WTC11 (cell line): Measurements from ENCODE around the gene TPT1. TPM values are rescaled to one million over a fixed set of nuclear protein-coding genes. Genes with fewer than 3 reads are reported as not detected.

Experiments used
- ATAC-seq: fragments of 200-7000 bp; cut with Tn5 transposase; 2 replicates; pipeline ENCODE4 v1.10.0; 2021; ENCODE audit warnings: mild to moderate bottlenecking, moderate library complexity
- CTCF ChIA-PET: fragments of 300-600 bp; sonication (Branson Sonifier 250); formaldehyde crosslinking; loops from one replicate; lab custom pipeline; 2021; ENCODE audit warnings: antibody characterized with exemption; lab: Charles Lee
- POLR2A ChIA-PET: fragments of 350-600 bp; sonication (Branson Sonifier 250); formaldehyde crosslinking; loops from one replicate; lab custom pipeline; 2021; ENCODE audit warnings: antibody characterized with exemption; lab: Charles Lee
- DNase-seq: peaks from one replicate; pipeline ENCODE4 v3.0.0; 2021; ENCODE audit warnings: low spot score
- H3K27ac Mint-ChIP-seq: 2 replicates; pipeline ENCODE4 v1.8.0; 2021; ENCODE audit warnings: mixed read lengths
- H3K27me3 Mint-ChIP-seq: 2 replicates; pipeline ENCODE4 v1.8.0; 2021; ENCODE audit warnings: low read depth, mild to moderate bottlenecking, moderate library complexity, mixed read lengths
- H3K36me3 Mint-ChIP-seq: 2 replicates; pipeline ENCODE4 v1.8.0; 2021; ENCODE audit warnings: mixed read lengths
- H3K4me1 Mint-ChIP-seq: 2 replicates; pipeline ENCODE4 v1.8.0; 2022; ENCODE audit warnings: mixed read lengths
- H3K4me3 Mint-ChIP-seq: 2 replicates; pipeline ENCODE4 v1.8.0; 2021; ENCODE audit warnings: mild to moderate bottlenecking, moderate library complexity, mixed read lengths
- H3K9me3 Mint-ChIP-seq: 2 replicates; pipeline ENCODE4 v1.8.0; 2021; ENCODE audit warnings: mixed read lengths
- ETV6 ChIP-seq: sonication (generic); formaldehyde crosslinking; IDR thresholded peaks from 2 replicates; pipeline ENCODE4 v1.8.1; 2022; ENCODE audit warnings: mild to moderate bottlenecking, missing genetic modification reagents
- FOXP1 ChIP-seq: sonication (generic); formaldehyde crosslinking; IDR thresholded peaks from 2 replicates; pipeline ENCODE4 v1.8.0; 2022; ENCODE audit warnings: missing genetic modification reagents, mild to moderate bottlenecking, moderate library complexity, borderline replicate concordance
- GTF2I ChIP-seq: fragments of 250-450 bp; sonication (Bioruptor Pico); conservative IDR thresholded peaks from 2 replicates; pipeline ENCODE4 v1.4.0; 2021; ENCODE audit warnings: mild to moderate bottlenecking
- JAZF1 ChIP-seq: fragments of 250-450 bp; sonication (Bioruptor Pico); IDR thresholded peaks from 2 replicates; pipeline ENCODE4 v1.9.0; 2021; ENCODE audit warnings: moderate library complexity, mild to moderate bottlenecking, inconsistent platforms
- NFYB ChIP-seq: sonication (generic); formaldehyde crosslinking; conservative IDR thresholded peaks from 2 replicates; pipeline ENCODE4 v1.8.0; 2022; ENCODE audit warnings: low read depth, missing genetic modification reagents
- NR3C1 ChIP-seq: sonication (generic); formaldehyde crosslinking; conservative IDR thresholded peaks from 2 replicates; pipeline ENCODE4 v1.8.1; 2023; ENCODE audit warnings: low read depth, mild to moderate bottlenecking, missing genetic modification reagents
- PRRX2 ChIP-seq: fragments of 250-450 bp; sonication (Bioruptor Pico); IDR thresholded peaks from 2 replicates; pipeline ENCODE4 v1.8.0; 2021; ENCODE audit warnings: mild to moderate bottlenecking
- SP1 ChIP-seq: sonication (generic); formaldehyde crosslinking; conservative IDR thresholded peaks from 2 replicates; pipeline ENCODE4 v1.8.1; 2022; ENCODE audit warnings: missing genetic modification reagents
- ZNF232 ChIP-seq: sonication (generic); formaldehyde crosslinking; IDR thresholded peaks from 2 replicates; pipeline ENCODE4 v1.8.0; 2022; ENCODE audit warnings: mild to moderate bottlenecking, missing genetic modification reagents
- ZNF263 ChIP-seq: sonication (generic); formaldehyde crosslinking; IDR thresholded peaks from 2 replicates; pipeline ENCODE4 v1.8.1; 2022; ENCODE audit warnings: low read depth, mild to moderate bottlenecking, moderate library complexity, missing genetic modification reagents
- ZNF671 ChIP-seq: fragments of 250-450 bp; sonication (Bioruptor Pico); IDR thresholded peaks from 2 replicates; pipeline ENCODE4 v1.8.0; 2021; ENCODE audit warnings: mild to moderate bottlenecking
- total RNA-seq: library from RNA; stranded (reverse); gene quantifications from 3 replicates; pipeline ENCODE4 v1.2.3, GENCODE V29; 2021
- TF ChIP-seq, protein P1 (sequence below): sonication (generic); formaldehyde crosslinking; IDR thresholded peaks from 2 replicates; pipeline ENCODE4 v1.8.0; 2023; ENCODE audit warnings: missing genetic modification reagents, mild to moderate bottlenecking, borderline replicate concordance
- TF ChIP-seq, protein P2 (sequence below): fragments of 250-450 bp; sonication (Bioruptor Pico); IDR thresholded peaks from 2 replicates; pipeline ENCODE4 v1.8.0; 2021; ENCODE audit warnings: mild to moderate bottlenecking
- TF ChIP-seq, protein P3 (sequence below): sonication (generic); formaldehyde crosslinking; IDR thresholded peaks from 2 replicates; pipeline ENCODE4 v1.8.1; 2022; ENCODE audit warnings: mild to moderate bottlenecking, moderate library complexity, missing genetic modification reagents
- TF ChIP-seq, protein P4 (sequence below): sonication (generic); formaldehyde crosslinking; IDR thresholded peaks from 2 replicates; pipeline ENCODE4 v1.8.0; 2022; ENCODE audit warnings: missing genetic modification reagents

Gene TPT1
- total RNA-seq, 1 experiment from 2014 or later: 1,861 TPM

DNA sequence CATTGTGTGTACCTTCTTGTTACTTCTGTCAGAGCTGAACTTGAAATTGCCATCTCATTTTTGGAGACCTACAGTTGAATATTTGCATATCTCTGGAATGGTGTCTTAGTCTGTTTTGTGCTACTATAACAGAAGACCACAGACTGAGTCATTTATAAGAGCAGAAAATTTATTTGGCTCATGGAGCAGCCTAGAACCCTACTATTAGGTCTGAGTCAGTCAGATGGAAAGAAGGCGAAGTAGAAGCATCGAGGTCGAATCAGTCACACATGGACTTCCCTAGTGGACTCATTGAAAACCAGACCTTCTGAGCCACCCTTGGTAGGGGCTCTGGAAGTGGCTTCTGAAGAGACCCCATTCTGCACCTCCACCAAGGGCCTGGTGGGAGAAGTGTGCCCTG is 33.9 kb upstream of the TPT1 start:
- TF ChIP-seq ZNF263 (CRISPR knock-in tag) (no peak), JAZF1 (no peak), ZNF232 (CRISPR knock-in tag) (no peak), NFYB (CRISPR knock-in tag) (no peak), SP1 (CRISPR knock-in tag) (no peak)
- TF ChIP-seq, protein P1, sequence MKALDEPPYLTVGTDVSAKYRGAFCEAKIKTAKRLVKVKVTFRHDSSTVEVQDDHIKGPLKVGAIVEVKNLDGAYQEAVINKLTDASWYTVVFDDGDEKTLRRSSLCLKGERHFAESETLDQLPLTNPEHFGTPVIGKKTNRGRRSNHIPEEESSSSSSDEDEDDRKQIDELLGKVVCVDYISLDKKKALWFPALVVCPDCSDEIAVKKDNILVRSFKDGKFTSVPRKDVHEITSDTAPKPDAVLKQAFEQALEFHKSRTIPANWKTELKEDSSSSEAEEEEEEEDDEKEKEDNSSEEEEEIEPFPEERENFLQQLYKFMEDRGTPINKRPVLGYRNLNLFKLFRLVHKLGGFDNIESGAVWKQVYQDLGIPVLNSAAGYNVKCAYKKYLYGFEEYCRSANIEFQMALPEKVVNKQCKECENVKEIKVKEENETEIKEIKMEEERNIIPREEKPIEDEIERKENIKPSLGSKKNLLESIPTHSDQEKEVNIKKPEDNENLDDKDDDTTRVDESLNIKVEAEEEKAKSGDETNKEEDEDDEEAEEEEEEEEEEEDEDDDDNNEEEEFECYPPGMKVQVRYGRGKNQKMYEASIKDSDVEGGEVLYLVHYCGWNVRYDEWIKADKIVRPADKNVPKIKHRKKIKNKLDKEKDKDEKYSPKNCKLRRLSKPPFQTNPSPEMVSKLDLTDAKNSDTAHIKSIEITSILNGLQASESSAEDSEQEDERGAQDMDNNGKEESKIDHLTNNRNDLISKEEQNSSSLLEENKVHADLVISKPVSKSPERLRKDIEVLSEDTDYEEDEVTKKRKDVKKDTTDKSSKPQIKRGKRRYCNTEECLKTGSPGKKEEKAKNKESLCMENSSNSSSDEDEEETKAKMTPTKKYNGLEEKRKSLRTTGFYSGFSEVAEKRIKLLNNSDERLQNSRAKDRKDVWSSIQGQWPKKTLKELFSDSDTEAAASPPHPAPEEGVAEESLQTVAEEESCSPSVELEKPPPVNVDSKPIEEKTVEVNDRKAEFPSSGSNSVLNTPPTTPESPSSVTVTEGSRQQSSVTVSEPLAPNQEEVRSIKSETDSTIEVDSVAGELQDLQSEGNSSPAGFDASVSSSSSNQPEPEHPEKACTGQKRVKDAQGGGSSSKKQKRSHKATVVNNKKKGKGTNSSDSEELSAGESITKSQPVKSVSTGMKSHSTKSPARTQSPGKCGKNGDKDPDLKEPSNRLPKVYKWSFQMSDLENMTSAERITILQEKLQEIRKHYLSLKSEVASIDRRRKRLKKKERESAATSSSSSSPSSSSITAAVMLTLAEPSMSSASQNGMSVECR (CRISPR knock-in tag): no peak
- no peaks in the 10 kb centered on the region for H3K27me3 Mint-ChIP-seq
- no peaks in the 10 kb centered on the region for H3K9me3 Mint-ChIP-seq
- H3K4me3 Mint-ChIP-seq: no peak overlapping the region
- H3K36me3 Mint-ChIP-seq: no peaks in the 10 kb centered on the region
- no peak overlapping the region for H3K27ac Mint-ChIP-seq
- CTCF ChIA-PET: no interaction called here
- POLR2A ChIA-PET: no interaction called here
- H3K4me1 Mint-ChIP-seq: peaks cover 13% of the 10 kb centered on the region
- DNase-seq (no peak), ATAC-seq (no peak)

DNA sequence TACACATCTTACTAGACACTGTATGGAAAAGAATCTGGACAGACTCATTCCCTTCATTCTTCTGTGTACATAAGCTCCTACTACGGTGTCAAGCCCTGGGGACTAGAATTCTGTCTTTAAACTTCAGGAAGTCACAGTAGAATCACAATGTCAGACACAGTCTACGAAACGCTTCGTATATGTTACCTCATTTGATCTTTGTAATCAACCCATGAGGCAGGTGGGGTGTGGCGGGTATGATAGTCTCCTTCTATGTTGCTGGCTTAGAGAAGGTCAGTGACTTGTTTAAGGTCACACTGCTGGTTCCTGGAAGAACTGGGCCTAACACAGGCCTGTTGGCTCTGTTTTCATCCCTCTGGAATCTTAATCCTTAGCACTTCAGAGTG is 32.2 kb upstream of the TPT1 start:
- Mint-ChIP-seq H3K36me3 (no peaks in the 10 kb centered on the region), H3K27ac (no peak overlapping the region), H3K4me3 (no peak overlapping the region), H3K9me3 (no peaks in the 10 kb centered on the region), H3K27me3 (no peaks in the 10 kb centered on the region), H3K4me1 (peaks cover 22% of the 10 kb centered on the region)
- ChIA-PET POLR2A (no interaction called here), CTCF (interaction anchor here (1.5 kb wide), 1 partner anchor 249 kb away, joined by 3 read pairs; no protein-coding TSS in a partner anchor)
- DNase-seq (no peak), ATAC-seq (no peak)
- TF ChIP-seq PRRX2 (no peak), ZNF671 (CRISPR knock-in tag) (no peak), FOXP1 (no peak), GTF2I (CRISPR knock-in tag) (no peak)
- TF ChIP-seq, protein P2, sequence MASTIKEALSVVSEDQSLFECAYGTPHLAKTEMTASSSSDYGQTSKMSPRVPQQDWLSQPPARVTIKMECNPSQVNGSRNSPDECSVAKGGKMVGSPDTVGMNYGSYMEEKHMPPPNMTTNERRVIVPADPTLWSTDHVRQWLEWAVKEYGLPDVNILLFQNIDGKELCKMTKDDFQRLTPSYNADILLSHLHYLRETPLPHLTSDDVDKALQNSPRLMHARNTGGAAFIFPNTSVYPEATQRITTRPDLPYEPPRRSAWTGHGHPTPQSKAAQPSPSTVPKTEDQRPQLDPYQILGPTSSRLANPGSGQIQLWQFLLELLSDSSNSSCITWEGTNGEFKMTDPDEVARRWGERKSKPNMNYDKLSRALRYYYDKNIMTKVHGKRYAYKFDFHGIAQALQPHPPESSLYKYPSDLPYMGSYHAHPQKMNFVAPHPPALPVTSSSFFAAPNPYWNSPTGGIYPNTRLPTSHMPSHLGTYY: no peak
- TF ChIP-seq, protein P3, sequence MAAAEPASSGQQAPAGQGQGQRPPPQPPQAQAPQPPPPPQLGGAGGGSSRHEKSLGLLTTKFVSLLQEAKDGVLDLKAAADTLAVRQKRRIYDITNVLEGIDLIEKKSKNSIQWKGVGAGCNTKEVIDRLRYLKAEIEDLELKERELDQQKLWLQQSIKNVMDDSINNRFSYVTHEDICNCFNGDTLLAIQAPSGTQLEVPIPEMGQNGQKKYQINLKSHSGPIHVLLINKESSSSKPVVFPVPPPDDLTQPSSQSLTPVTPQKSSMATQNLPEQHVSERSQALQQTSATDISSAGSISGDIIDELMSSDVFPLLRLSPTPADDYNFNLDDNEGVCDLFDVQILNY: no peak

DNA sequence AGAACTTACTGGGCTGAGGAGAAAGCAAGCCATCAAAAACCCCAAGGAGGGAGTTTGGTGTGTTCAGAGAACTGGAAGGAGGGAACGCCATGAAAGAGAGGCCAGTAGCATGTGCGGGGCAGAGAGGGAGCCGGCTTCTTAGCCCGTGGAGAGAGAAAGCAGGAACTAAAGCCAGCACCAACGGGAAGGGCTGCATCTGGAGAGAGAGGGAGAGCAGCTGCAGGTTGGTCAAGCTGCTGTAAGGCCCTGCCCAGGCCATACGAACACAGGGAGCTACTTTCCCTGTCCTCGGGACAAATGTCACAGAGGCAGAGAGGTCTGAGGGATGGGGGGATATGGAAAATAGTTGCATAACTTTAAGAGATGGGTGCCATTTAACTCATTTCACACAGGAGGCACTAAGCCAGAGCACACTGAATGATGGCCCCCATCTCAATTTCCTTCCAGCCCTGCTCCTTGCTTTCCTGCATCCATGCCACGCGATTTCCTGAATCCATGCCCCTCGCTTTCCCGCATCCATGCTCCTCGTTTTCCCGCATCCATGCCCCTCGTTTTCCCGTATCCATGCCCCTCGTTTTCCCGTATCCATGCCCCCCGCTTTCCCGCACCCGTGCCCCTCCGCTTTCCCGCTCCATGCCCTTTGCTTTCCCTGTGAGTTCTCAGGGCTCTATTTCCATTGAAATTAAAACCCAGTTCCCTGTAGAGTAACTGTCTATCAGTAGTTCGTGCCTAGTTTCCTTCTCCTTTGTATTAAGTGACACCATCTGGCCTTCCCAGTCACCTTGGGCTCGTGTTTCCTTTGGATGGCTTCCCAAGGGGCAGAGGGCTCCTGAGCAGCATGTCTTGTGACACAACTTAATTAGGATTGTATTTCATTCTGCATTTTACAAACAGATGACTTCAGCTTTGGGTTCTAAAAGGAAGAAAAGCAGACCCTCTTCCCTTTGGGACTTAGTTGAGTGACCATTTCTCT is 31.5 kb upstream of the TPT1 start:
- ChIA-PET POLR2A (no interaction called here), CTCF (interaction anchor here (1.4 to 4.2 kb wide), 11 partner anchors 10 to 250 kb away, joined by 3 to 87 read pairs (median 17); partner anchors contain the start of genes SLC25A30 and TPT1)
- Mint-ChIP-seq H3K4me3 (no peak overlapping the region), H3K27me3 (no peaks in the 10 kb centered on the region), H3K36me3 (no peaks in the 10 kb centered on the region), H3K4me1 (peaks cover 29% of the 10 kb centered on the region), H3K9me3 (no peaks in the 10 kb centered on the region), H3K27ac (no peak overlapping the region)
- TF ChIP-seq ETV6 (CRISPR knock-in tag) (no peak), NR3C1 (CRISPR knock-in tag) (no peak)
- TF ChIP-seq, protein P4, sequence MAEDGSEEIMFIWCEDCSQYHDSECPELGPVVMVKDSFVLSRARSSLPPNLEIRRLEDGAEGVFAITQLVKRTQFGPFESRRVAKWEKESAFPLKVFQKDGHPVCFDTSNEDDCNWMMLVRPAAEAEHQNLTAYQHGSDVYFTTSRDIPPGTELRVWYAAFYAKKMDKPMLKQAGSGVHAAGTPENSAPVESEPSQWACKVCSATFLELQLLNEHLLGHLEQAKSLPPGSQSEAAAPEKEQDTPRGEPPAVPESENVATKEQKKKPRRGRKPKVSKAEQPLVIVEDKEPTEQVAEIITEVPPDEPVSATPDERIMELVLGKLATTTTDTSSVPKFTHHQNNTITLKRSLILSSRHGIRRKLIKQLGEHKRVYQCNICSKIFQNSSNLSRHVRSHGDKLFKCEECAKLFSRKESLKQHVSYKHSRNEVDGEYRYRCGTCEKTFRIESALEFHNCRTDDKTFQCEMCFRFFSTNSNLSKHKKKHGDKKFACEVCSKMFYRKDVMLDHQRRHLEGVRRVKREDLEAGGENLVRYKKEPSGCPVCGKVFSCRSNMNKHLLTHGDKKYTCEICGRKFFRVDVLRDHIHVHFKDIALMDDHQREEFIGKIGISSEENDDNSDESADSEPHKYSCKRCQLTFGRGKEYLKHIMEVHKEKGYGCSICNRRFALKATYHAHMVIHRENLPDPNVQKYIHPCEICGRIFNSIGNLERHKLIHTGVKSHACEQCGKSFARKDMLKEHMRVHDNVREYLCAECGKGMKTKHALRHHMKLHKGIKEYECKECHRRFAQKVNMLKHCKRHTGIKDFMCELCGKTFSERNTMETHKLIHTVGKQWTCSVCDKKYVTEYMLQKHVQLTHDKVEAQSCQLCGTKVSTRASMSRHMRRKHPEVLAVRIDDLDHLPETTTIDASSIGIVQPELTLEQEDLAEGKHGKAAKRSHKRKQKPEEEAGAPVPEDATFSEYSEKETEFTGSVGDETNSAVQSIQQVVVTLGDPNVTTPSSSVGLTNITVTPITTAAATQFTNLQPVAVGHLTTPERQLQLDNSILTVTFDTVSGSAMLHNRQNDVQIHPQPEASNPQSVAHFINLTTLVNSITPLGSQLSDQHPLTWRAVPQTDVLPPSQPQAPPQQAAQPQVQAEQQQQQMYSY (CRISPR knock-in tag): peak; percentile 78
- DNase-seq (no peak), ATAC-seq (no peak)
